ENCODE results near the gene FLRT3. TPM values are rescaled to one million over a fixed set of nuclear protein-coding genes. Genes with fewer than 3 reads are reported as not detected.
A peak's percentile ranks its signal among the peaks of the same experiment; 100 is the strongest.

FLRT3 gene
- total RNA-seq, 1 donor from 2014 or later = 75.7 TPM

GRCh38 chr20:14355791-14356190, 18.4 kb upstream of the FLRT3 start:
- Mint-ChIP-seq H3K27me3 (no peaks in the 10 kb centered on the region), H3K4me1 (ENCODE audit: unreplicated experiment) (no peaks in the 10 kb centered on the region), H3K36me3 (no peaks in the 10 kb centered on the region), H3K9me3 (peaks cover 7% of the 10 kb centered on the region), H3K4me3 (no peak overlapping the region), H3K27ac (peak overlapping the region; percentile 21)
- DNase-seq (ENCODE audit: extremely low spot score, unreplicated experiment) = no peak
- TF ChIP-seq CTCF (conservative IDR thresholded peaks at IDR 0.05) = no peak

- H3K36me3 Mint-ChIP-seq = no peaks in the 10 kb centered on the region
- peak overlapping the region; percentile 13 for H3K27ac Mint-ChIP-seq
- no peaks in the 10 kb centered on the region for H3K27me3 Mint-ChIP-seq
- no peak overlapping the region for H3K4me3 Mint-ChIP-seq
- DNase-seq (ENCODE audit: extremely low spot score, unreplicated experiment) = no peak
- no peaks in the 10 kb centered on the region for H3K9me3 Mint-ChIP-seq
- peaks cover 26% of the 10 kb centered on the region for H3K4me1 Mint-ChIP-seq (ENCODE audit: unreplicated experiment)
- no peak for TF ChIP-seq CTCF (conservative IDR thresholded peaks at IDR 0.05)
These were observed 7.3 kb upstream of the FLRT3 start for GRCh38 chr20:14344746-14345145.

- no peak for DNase-seq (ENCODE audit: extremely low spot score, unreplicated experiment)
These were observed 6.2 kb upstream of the FLRT3 start for GRCh38 chr20:14343491-14344065.

GRCh38 chr20:14342918-14343317, 5.5 kb upstream of the FLRT3 start:
- H3K27ac Mint-ChIP-seq = peak overlapping the region; percentile 2
- peaks cover 26% of the 10 kb centered on the region for H3K4me1 Mint-ChIP-seq (ENCODE audit: unreplicated experiment)
- H3K36me3 Mint-ChIP-seq = no peaks in the 10 kb centered on the region
- H3K4me3 Mint-ChIP-seq = no peak overlapping the region
- DNase-seq (ENCODE audit: extremely low spot score, unreplicated experiment) = no peak
- TF ChIP-seq CTCF (conservative IDR thresholded peaks at IDR 0.05) = no peak
- no peaks in the 10 kb centered on the region for H3K9me3 Mint-ChIP-seq
- no peaks in the 10 kb centered on the region for H3K27me3 Mint-ChIP-seq

More at GRCh38 chr20:14343491-14344065, 6.2 kb upstream of the FLRT3 start:
- Mint-ChIP-seq H3K9me3 (no peaks in the 10 kb centered on the region), H3K4me1 (ENCODE audit: unreplicated experiment) (peaks cover 26% of the 10 kb centered on the region), H3K27ac (no peak overlapping the region), H3K27me3 (no peaks in the 10 kb centered on the region), H3K4me3 (peak overlapping the region; percentile 4), H3K36me3 (no peaks in the 10 kb centered on the region)
- TF ChIP-seq CTCF (conservative IDR thresholded peaks at IDR 0.05) = no peak

GRCh38 chr20:14341801-14342200, 4.4 kb upstream of the FLRT3 start:
- H3K36me3 Mint-ChIP-seq = no peaks in the 10 kb centered on the region
- H3K4me1 Mint-ChIP-seq (ENCODE audit: unreplicated experiment) = peaks cover 26% of the 10 kb centered on the region
- H3K4me3 Mint-ChIP-seq = no peak overlapping the region
- no peak for TF ChIP-seq CTCF (conservative IDR thresholded peaks at IDR 0.05)
- H3K9me3 Mint-ChIP-seq = no peaks in the 10 kb centered on the region
- H3K27me3 Mint-ChIP-seq = no peaks in the 10 kb centered on the region
- no peak for DNase-seq (ENCODE audit: extremely low spot score, unreplicated experiment)
- H3K27ac Mint-ChIP-seq = peak overlapping the region; percentile 32

- H3K27ac Mint-ChIP-seq = peak overlapping the region; percentile 94
These were observed 726 bp downstream of the FLRT3 start for GRCh38 chr20:14336686-14337085.

More at GRCh38 chr20:14336686-14337085, 726 bp downstream of the FLRT3 start:
- TF ChIP-seq CTCF (conservative IDR thresholded peaks at IDR 0.05) = no peak
- H3K4me3 Mint-ChIP-seq = peak overlapping the region; percentile 89
- peaks cover 6% of the 10 kb centered on the region for H3K4me1 Mint-ChIP-seq (ENCODE audit: unreplicated experiment)
- peaks cover 2% of the 10 kb centered on the region for H3K36me3 Mint-ChIP-seq
- no peak for DNase-seq (ENCODE audit: extremely low spot score, unreplicated experiment)
- no peaks in the 10 kb centered on the region for H3K9me3 Mint-ChIP-seq
- no peaks in the 10 kb centered on the region for H3K27me3 Mint-ChIP-seq
